ENCODE results near the gene NANOG. TPM values are rescaled to one million over a fixed set of nuclear protein-coding genes. Genes with fewer than 3 reads are reported as not detected.
"Not testable (repeated sequence)": the region's sequence is repeated elsewhere in the genome, so short reads cannot be mapped to it uniquely, and the experiment has no call there.

The NANOG gene
- total RNA-seq, 1 donor from 2014 or later, result 0.16 TPM

GRCh38 chr12:7837366-7837765, 48.2 kb downstream of the NANOG start:
- Histone ChIP-seq H3K27ac (ENCODE audit: low read depth, low read length) (no peak overlapping the region), H3K4me2 (ENCODE audit: low read length) (no peak overlapping the region), H2AFZ (ENCODE audit: low read depth, low read length) (no peak overlapping the region), H3K4me1 (ENCODE audit: insufficient read depth, low read length) (no peaks in the 10 kb centered on the region), H3K9me3 (ENCODE audit: insufficient read depth, low read depth, low read length) (no peaks in the 10 kb centered on the region), H3K36me3 (ENCODE audit: insufficient read depth, low read length) (no peaks in the 10 kb centered on the region), H4K20me1 (ENCODE audit: insufficient read depth, low read length) (no peaks in the 10 kb centered on the region), H3K4me3 (ENCODE audit: insufficient read depth, low read depth, low read length) (no peak overlapping the region), H3K9ac (ENCODE audit: low read length) (no peak overlapping the region), H3K79me2 (ENCODE audit: insufficient read depth, low read length) (no peaks in the 10 kb centered on the region), H3K27me3 (ENCODE audit: insufficient read depth, low read length) (no peaks in the 10 kb centered on the region)
- TF ChIP-seq EZH2 (IDR thresholded peaks at IDR 0.05; ENCODE audit: insufficient read depth, low read length), result no peak
- no peak for TF ChIP-seq CTCF (IDR thresholded peaks at IDR 0.05; ENCODE audit: insufficient read depth, low read depth, low read length)
- FAIRE-seq, result no peak
- H3K4me3 Mint-ChIP-seq (ENCODE audit: unreplicated experiment), result no peak overlapping the region
- H3K27me3 Mint-ChIP-seq (ENCODE audit: low read depth, unreplicated experiment), result no peaks in the 10 kb centered on the region
- H3K36me3 Mint-ChIP-seq (ENCODE audit: low read depth, unreplicated experiment), result no peaks in the 10 kb centered on the region
- H3K27ac Mint-ChIP-seq (ENCODE audit: unreplicated experiment), result no peak overlapping the region
- DNase-seq (ENCODE audit: low read depth), result no peak
- H3K9me3 Mint-ChIP-seq (ENCODE audit: unreplicated experiment), result no peaks in the 10 kb centered on the region
- H3K4me1 Mint-ChIP-seq (ENCODE audit: low read depth, unreplicated experiment), result peaks cover 16% of the 10 kb centered on the region

GRCh38 chr12:7839226-7839625, 50.0 kb downstream of the NANOG start:
- H3K79me2 ChIP-seq (ENCODE audit: insufficient read depth, low read length); H4K20me1 ChIP-seq (ENCODE audit: insufficient read depth, low read length); H3K4me2 ChIP-seq (ENCODE audit: low read length); H3K9ac ChIP-seq (ENCODE audit: low read length); H3K4me1 Mint-ChIP-seq (ENCODE audit: low read depth, unreplicated experiment); H3K36me3 ChIP-seq (ENCODE audit: insufficient read depth, low read length); H3K27ac Mint-ChIP-seq (ENCODE audit: unreplicated experiment); H3K4me1 ChIP-seq (ENCODE audit: insufficient read depth, low read length); H3K36me3 Mint-ChIP-seq (ENCODE audit: low read depth, unreplicated experiment); H3K27me3 Mint-ChIP-seq (ENCODE audit: low read depth, unreplicated experiment); H3K27me3 ChIP-seq (ENCODE audit: insufficient read depth, low read length); H3K9me3 ChIP-seq (ENCODE audit: insufficient read depth, low read depth, low read length); H3K4me3 Mint-ChIP-seq (ENCODE audit: unreplicated experiment); H3K4me3 ChIP-seq (ENCODE audit: insufficient read depth, low read depth, low read length); H3K9me3 Mint-ChIP-seq (ENCODE audit: unreplicated experiment); H3K27ac ChIP-seq (ENCODE audit: low read depth, low read length); FAIRE-seq: not testable (repeated sequence)
- H2AFZ ChIP-seq (ENCODE audit: low read depth, low read length), result peak overlapping the region; percentile 26
- peak; percentile 27 for DNase-seq (ENCODE audit: low read depth)

- H3K79me2 ChIP-seq (ENCODE audit: insufficient read depth, low read length); H3K36me3 ChIP-seq (ENCODE audit: insufficient read depth, low read length); H3K27me3 Mint-ChIP-seq (ENCODE audit: low read depth, unreplicated experiment); H4K20me1 ChIP-seq (ENCODE audit: insufficient read depth, low read length); H3K9ac ChIP-seq (ENCODE audit: low read length); H3K4me3 ChIP-seq (ENCODE audit: insufficient read depth, low read depth, low read length); H3K4me3 Mint-ChIP-seq (ENCODE audit: unreplicated experiment); H3K36me3 Mint-ChIP-seq (ENCODE audit: low read depth, unreplicated experiment); H3K4me2 ChIP-seq (ENCODE audit: low read length); H3K27ac ChIP-seq (ENCODE audit: low read depth, low read length); DNase-seq (ENCODE audit: low read depth); H3K9me3 Mint-ChIP-seq (ENCODE audit: unreplicated experiment); H3K27ac Mint-ChIP-seq (ENCODE audit: unreplicated experiment); H3K4me1 ChIP-seq (ENCODE audit: insufficient read depth, low read length); H3K9me3 ChIP-seq (ENCODE audit: insufficient read depth, low read depth, low read length); H2AFZ ChIP-seq (ENCODE audit: low read depth, low read length); H3K27me3 ChIP-seq (ENCODE audit: insufficient read depth, low read length); H3K4me1 Mint-ChIP-seq (ENCODE audit: low read depth, unreplicated experiment); FAIRE-seq: not testable (repeated sequence)
Observed at GRCh38 chr12:7839848-7840247, 50.6 kb downstream of the NANOG start.

DNA sequence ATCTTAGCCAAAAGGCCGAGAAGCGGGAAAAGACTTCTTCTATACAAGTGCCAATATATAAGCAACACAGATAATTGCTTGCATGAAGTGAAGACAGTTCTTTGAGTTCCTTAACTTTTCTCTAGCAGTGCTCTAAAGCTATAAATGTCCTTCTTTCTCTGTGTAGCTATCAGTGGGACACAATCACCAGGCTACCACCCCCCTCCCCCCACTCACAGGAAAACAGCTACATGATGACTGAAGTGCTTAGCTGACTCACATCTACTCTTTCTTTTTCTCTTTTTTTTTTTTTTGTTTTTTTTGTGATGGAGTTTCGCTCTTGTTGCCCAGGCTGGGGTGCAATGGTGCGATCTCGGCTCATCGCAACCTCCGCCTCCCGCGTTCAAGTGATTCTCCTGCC, 53.2 kb downstream of the NANOG start:
- not testable (repeated sequence) for H3K4me3 ChIP-seq (ENCODE audit: insufficient read depth, low read depth, low read length); H3K9me3 ChIP-seq (ENCODE audit: insufficient read depth, low read depth, low read length); H3K79me2 ChIP-seq (ENCODE audit: insufficient read depth, low read length); H3K27ac ChIP-seq (ENCODE audit: low read depth, low read length); H3K27me3 ChIP-seq (ENCODE audit: insufficient read depth, low read length); DNase-seq (ENCODE audit: low read depth); H3K27me3 Mint-ChIP-seq (ENCODE audit: low read depth, unreplicated experiment); H3K9ac ChIP-seq (ENCODE audit: low read length); H3K4me1 Mint-ChIP-seq (ENCODE audit: low read depth, unreplicated experiment); H3K36me3 Mint-ChIP-seq (ENCODE audit: low read depth, unreplicated experiment); FAIRE-seq; H3K4me3 Mint-ChIP-seq (ENCODE audit: unreplicated experiment); H3K9me3 Mint-ChIP-seq (ENCODE audit: unreplicated experiment); H3K4me1 ChIP-seq (ENCODE audit: insufficient read depth, low read length); H2AFZ ChIP-seq (ENCODE audit: low read depth, low read length); H3K36me3 ChIP-seq (ENCODE audit: insufficient read depth, low read length); H4K20me1 ChIP-seq (ENCODE audit: insufficient read depth, low read length); H3K4me2 ChIP-seq (ENCODE audit: low read length)
- peak overlapping the region; percentile 41 for H3K27ac Mint-ChIP-seq (ENCODE audit: unreplicated experiment)

- not testable (repeated sequence) for FAIRE-seq; H3K9me3 ChIP-seq (ENCODE audit: insufficient read depth, low read depth, low read length); H3K4me1 ChIP-seq (ENCODE audit: insufficient read depth, low read length); H3K9me3 Mint-ChIP-seq (ENCODE audit: unreplicated experiment); H3K27ac Mint-ChIP-seq (ENCODE audit: unreplicated experiment); H3K79me2 ChIP-seq (ENCODE audit: insufficient read depth, low read length); H3K4me3 ChIP-seq (ENCODE audit: insufficient read depth, low read depth, low read length); H3K27me3 Mint-ChIP-seq (ENCODE audit: low read depth, unreplicated experiment); H3K27ac ChIP-seq (ENCODE audit: low read depth, low read length); H2AFZ ChIP-seq (ENCODE audit: low read depth, low read length); H3K9ac ChIP-seq (ENCODE audit: low read length); H3K27me3 ChIP-seq (ENCODE audit: insufficient read depth, low read length); DNase-seq (ENCODE audit: low read depth); H3K4me3 Mint-ChIP-seq (ENCODE audit: unreplicated experiment); H3K36me3 ChIP-seq (ENCODE audit: insufficient read depth, low read length); H4K20me1 ChIP-seq (ENCODE audit: insufficient read depth, low read length); H3K36me3 Mint-ChIP-seq (ENCODE audit: low read depth, unreplicated experiment)
- peak overlapping the region; percentile 30 for H3K4me2 ChIP-seq (ENCODE audit: low read length)
- peaks cover 13% of the 10 kb centered on the region for H3K4me1 Mint-ChIP-seq (ENCODE audit: low read depth, unreplicated experiment)
Observed at GRCh38 chr12:7843149-7843548, 53.9 kb downstream of the NANOG start.

Data from astrocyte (in vitro differentiated cells and primary cell).